OCI-LY1 (cell line): ENCODE results near the gene FDX2.

ENCODE experiments used
- CTCF ChIP-seq: fragments of 200-600 bp; sonication (generic), shearing (Covaris generic); IDR thresholded peaks from 2 replicates; pipeline ENCODE4 v1.5.1; 2017; ENCODE audit warnings: mild to moderate bottlenecking, antibody characterized with exemption, low read length, moderate library complexity, mixed read lengths
- EZH2 ChIP-seq: fragments of 200-600 bp; sonication (generic), shearing (Covaris generic); IDR thresholded peaks from 2 replicates; pipeline ENCODE4 v1.8.0; 2017; ENCODE audit warnings: borderline replicate concordance, mixed run types, mild to moderate bottlenecking, antibody characterized with exemption, low read length, moderate library complexity, mixed read lengths

- TF ChIP-seq CTCF (no peak), EZH2 (no peak)
Measured at GRCh38 chr19:10353793-10354391, 38.1 kb upstream of the FDX2 start.
